ENCODE data around the gene GPX2.
A peak's percentile ranks its signal among the peaks of the same experiment; 100 is the strongest.

The GPX2 gene

DNA sequence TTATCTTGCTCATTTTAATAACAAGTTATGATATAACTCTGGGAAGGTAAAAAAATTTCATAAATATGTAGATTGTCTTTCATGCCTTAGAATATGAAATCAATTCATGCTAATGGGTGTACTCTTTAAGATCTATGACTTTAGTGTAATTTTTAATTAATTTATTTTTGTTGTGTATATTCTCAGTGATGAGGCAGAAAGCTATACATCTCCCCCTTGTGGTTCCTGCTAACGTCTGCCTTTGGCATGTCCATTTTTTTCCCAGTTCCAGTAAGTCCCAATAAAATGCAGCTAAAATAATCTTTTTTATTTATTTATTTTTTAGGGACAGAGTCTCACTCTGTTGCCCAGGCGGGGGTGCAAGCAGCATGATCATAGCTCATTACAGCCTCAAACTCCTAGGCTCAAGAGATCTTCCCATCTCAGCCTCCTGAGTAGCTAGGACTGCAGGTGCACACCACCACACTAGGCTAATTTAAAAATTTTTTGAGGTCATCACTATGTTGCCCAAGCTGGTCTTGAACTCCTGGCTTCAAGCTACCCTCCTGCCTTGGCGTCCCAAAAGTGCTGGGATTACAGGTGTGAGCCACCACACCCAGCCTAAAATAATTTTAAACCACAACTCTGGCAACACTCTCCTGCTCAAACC lies 31.6 kb downstream of the GPX2 start:
- H3K27ac ChIP-seq (replicated peaks) = no peak overlapping the region
- H3K27me3 ChIP-seq (ENCODE audit: insufficient read depth, poor library complexity, severe bottlenecking) = no peaks in the 10 kb centered on the region
- no peak overlapping the region for H3K4me3 ChIP-seq (replicated peaks; ENCODE audit: insufficient read depth, low read length)
- TF ChIP-seq REST (IDR thresholded peaks at IDR 0.05; ENCODE audit: insufficient replicate concordance, low read depth) (no peak), CTCF (IDR thresholded peaks at IDR 0.05; ENCODE audit: insufficient read depth, low read length) (peak; percentile 13)
- DNase-seq (ENCODE audit: low read depth in 1 of 2, low spot score in 1 of 2) = no peak

DNA sequence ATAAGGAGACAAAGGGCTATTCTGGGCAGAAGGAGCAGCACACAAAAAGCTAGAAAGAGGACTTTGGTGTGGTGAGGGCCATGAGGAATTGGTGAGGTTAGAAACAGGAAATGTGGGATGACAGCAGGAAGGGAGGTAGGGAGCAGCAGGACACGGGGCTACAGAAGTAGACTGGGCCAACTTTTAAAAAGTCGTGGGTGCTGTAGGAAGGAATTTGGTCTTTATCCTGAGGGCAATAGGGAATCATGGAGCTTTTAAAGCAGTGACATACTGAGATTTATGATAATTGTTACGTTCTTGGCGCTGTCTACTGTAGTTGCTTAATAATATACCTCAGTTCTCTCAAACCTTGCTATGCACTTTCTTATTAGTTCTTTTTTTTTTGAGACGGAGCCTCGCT lies 36.5 kb downstream of the GPX2 start:
- no peak for TF ChIP-seq GABPA (IDR thresholded peaks at IDR 0.05; ENCODE audit: low read depth)
- no peak for TF ChIP-seq SPI1 (IDR thresholded peaks at IDR 0.05; ENCODE audit: borderline replicate concordance, low read depth)
- TF ChIP-seq REST (IDR thresholded peaks at IDR 0.05; ENCODE audit: insufficient replicate concordance, low read depth) = no peak
- no peak for TF ChIP-seq POLR2AphosphoS5 (IDR thresholded peaks at IDR 0.05; ENCODE audit: low read depth)
- TF ChIP-seq CTCF (IDR thresholded peaks at IDR 0.05; ENCODE audit: insufficient read depth, low read length) = no peak
- Histone ChIP-seq H3K27me3 (ENCODE audit: insufficient read depth, poor library complexity, severe bottlenecking) (no peaks in the 10 kb centered on the region), H3K27ac (replicated peaks) (no peak overlapping the region), H3K4me3 (replicated peaks; ENCODE audit: insufficient read depth, low read length) (no peak overlapping the region)
- DNase-seq (ENCODE audit: low read depth in 1 of 2, low spot score in 1 of 2) = no peak

DNA sequence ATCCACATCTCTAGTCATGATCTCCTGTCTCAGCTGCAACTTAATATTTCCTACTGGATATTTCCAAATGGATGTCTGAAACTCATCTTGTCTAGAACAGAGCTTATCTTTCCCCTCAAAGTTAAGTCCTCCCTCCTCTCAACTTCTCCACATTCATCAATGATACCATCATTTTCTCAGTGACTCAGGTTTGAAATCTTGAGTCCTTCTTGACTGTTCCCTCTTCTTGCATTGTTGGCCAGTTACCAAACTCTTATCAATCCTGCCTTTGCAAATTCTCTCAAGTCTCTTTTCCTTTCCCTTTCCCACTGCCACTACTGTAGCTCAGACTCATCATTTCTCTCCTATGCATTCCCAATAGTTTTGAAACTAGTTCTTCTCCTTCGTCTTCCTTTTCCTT lies 42.6 kb downstream of the GPX2 start:
- TF ChIP-seq GABPA (IDR thresholded peaks at IDR 0.05; ENCODE audit: low read depth) (no peak), POLR2AphosphoS5 (IDR thresholded peaks at IDR 0.05; ENCODE audit: low read depth) (no peak), REST (IDR thresholded peaks at IDR 0.05; ENCODE audit: insufficient replicate concordance, low read depth) (no peak), SPI1 (IDR thresholded peaks at IDR 0.05; ENCODE audit: borderline replicate concordance, low read depth) (no peak), CTCF (IDR thresholded peaks at IDR 0.05; ENCODE audit: insufficient read depth, low read length) (no peak)
- Histone ChIP-seq H3K27me3 (ENCODE audit: insufficient read depth, poor library complexity, severe bottlenecking) (no peaks in the 10 kb centered on the region), H3K4me3 (replicated peaks; ENCODE audit: insufficient read depth, low read length) (no peak overlapping the region), H3K27ac (replicated peaks) (no peak overlapping the region)
- DNase-seq (ENCODE audit: low read depth in 1 of 2, low spot score in 1 of 2) = no peak

All from HL-60 (cell line).